ENCODE data around the gene LRRIQ1.
"Not testable (repeated sequence)": the region's sequence is repeated elsewhere in the genome, so short reads cannot be mapped to it uniquely, and the experiment has no call there.

Gene LRRIQ1

GRCh38 chr12:85190728-85191127 is 154.6 kb downstream of the LRRIQ1 start:
- FAIRE-seq: no peak

GRCh38 chr12:85203809-85204208 is 167.7 kb downstream of the LRRIQ1 start:
- FAIRE-seq: not testable (repeated sequence)

GRCh38 chr12:85206543-85206942 is 170.4 kb downstream of the LRRIQ1 start:
- no peak for FAIRE-seq

DNA sequence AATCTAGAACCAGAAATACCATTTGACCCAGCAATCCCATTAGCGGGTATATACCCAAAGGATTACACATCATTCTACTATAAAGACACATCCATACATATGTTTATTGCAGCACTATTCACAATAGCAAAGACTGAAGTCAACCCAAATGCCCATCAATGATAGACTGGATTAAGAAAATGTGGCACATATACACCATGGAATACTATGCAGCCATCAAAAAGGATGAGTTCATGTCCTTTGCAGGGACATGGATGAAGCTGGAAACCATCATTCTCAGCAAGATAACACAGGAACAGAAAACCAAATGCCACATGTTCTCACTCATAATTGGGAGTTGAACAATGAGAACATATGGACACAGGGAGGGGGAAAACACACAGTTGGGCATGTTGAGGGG is 188.2 kb downstream of the LRRIQ1 start:
- not testable (repeated sequence) for FAIRE-seq

GRCh38 chr12:85225501-85225900 is 189.3 kb downstream of the LRRIQ1 start:
- FAIRE-seq: no peak

DNA sequence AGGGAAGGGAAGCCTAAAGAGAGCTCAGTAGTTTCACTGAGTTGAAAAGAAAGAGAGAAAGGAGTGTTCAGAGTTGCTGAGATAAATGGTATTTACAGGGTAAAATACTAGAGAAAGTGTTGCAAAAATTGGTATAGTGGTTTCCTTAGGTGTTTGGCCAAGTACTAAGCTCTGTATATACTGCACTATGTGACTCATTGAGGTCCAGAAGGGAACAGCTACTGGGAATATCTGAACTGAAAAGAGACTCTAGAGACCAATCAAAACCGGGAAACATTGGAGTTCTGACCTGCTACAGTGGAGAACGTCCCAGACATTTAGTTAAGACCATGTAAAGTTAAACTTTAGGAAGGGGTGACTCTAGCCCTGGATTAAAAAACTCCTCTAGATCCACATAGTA is 201.2 kb downstream of the LRRIQ1 start:
- FAIRE-seq: no peak

GRCh38 chr12:85244561-85244960 is 208.4 kb downstream of the LRRIQ1 start:
- FAIRE-seq: no peak

GRCh38 chr12:85253853-85254252 is 217.7 kb downstream of the LRRIQ1 start:
- FAIRE-seq: no peak

- no peak for FAIRE-seq
Observed at GRCh38 chr12:85257671-85258070, 221.5 kb downstream of the LRRIQ1 start.

DNA sequence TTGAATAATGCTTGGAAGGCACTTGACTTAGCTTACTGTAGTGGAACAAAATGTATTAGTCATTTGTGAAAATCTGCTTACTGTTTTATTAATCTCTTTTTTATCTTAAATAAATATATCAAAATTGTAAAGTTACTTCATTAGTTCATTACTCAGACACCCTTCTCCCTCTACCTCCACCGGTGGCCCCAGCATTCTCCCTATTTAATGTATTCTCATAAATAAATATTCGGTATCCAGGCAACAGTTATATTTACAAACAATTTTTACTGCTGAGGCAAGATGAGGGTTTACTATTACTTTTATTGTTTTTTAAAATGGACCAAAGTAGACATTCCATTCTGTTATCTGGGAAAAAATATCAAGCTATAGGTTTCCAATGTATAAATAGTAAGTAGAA is 224.3 kb downstream of the LRRIQ1 start:
- no peak for FAIRE-seq

DNA sequence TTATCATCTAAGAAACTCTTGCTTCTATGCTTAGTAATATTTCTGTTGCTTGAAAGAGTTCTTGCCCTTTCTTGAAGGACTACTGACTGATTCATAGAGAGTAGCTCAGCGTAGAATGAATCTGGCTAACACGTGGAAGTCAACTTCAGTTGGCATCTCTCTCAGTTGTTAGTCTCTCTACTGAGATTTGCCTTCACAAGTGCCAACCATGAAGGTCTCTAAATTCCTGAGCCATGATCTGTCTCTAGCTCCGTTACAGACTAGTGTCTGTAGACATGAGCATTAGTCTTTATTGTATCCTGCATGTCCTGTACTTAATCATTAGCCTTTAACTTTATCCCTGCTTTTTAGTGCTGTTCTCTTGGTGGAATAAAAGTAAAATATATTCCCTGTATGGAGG is 224.7 kb downstream of the LRRIQ1 start:
- FAIRE-seq: no peak

DNA sequence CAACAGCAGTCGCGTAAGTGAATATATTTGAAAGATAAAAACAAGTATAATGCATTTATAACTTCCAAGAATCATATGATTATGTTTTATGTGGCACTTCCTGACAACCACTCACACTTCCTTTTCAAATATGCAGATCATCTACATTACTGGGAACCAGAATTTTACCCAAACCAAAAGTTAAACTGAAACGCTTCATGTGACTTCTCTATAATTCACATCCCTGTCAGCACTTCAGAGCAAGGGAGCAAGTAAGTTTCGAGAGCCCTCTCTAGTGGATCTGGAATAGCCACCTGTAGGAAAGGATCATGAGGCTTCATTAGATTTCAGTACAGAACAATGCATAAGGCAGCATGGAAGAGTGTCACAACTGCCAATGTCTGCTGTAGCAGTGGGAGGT is 230.2 kb downstream of the LRRIQ1 start:
- FAIRE-seq: no peak

DNA sequence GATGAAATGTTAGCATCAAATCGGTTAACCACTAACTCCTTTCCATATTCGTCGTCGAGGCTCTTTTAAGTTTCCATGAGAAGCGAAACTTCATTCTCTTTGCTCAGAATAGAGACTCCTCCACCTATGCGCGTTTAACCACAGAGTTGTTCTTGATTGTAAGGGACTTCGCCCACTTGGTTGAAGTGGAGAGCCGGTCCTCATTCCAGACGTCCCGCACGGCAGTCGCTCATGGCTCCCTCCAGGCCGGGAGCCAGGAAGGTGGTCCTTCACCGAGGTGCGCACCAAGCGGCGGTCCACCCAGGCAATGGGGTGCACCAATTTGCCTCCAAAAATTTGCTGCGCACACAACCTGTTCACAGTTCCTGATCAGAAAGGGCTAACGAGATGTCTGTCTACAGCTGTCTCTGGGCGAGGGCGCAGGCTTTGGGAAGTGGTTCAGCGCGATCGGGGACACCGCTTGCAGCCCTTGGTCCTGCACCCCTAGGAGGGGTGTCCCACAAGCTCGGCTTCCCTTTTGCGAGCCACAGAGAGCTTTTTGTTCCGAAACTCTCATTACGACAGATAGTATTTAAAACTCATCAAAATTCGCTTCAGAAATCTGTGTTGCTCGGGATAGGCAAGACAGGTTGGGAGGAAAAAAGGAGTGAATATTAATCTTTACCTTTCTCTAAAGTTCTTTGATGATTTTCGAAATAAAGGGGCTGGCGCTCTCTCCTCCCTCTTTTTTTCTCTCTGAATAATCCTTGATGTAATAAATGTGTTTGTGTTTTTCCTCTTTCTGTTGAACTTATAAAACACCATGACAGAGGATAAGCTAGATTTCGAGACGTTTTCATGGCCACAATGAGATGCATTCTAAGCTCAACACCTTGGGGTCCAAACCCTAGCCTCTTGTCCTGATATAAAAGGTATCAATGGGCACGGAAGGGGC is 237.5 kb downstream of the LRRIQ1 start:
- no peak for FAIRE-seq

DNA sequence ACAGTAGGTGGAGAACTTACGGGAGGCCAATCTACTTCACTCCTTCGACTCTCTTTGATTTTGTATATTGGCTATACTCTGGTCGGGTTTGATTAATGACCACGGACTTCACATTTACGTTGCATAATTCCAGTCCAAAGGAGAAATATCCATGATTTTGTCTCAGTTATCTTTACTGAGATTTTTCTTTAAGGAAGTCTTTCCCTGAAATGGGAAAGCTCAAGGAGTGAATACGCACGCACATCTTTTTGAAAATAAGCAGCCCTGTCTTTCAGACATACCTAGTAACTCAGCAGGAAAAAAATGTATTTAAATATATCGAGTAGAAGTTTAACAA is 238.1 kb downstream of the LRRIQ1 start:
- no peak for FAIRE-seq

DNA sequence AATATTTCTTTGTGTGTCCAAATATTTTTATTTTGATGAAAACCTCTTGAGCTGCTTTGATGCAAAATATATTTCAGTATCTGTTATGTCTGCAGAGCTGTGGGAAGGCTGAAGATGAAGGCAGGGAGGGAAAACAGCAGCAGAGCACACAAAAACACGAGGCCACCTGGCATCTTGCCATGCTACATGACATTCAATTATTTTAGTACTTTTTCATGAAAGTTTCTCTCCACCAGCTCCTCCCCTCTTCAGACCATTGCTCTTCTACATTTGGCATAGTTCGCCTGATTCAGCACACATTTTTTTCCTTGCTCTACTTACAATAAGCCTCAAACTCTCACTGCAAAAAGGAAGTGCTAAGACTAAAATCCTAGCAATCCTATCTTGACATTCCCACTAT is 239.2 kb downstream of the LRRIQ1 start:
- no peak for FAIRE-seq

GRCh38 chr12:85277191-85277590 is 241.0 kb downstream of the LRRIQ1 start:
- no peak for FAIRE-seq

GRCh38 chr12:85277900-85278597 is 241.9 kb downstream of the LRRIQ1 start:
- no peak for FAIRE-seq

GRCh38 chr12:85278598-85279448 is 242.7 kb downstream of the LRRIQ1 start:
- no peak for FAIRE-seq

DNA sequence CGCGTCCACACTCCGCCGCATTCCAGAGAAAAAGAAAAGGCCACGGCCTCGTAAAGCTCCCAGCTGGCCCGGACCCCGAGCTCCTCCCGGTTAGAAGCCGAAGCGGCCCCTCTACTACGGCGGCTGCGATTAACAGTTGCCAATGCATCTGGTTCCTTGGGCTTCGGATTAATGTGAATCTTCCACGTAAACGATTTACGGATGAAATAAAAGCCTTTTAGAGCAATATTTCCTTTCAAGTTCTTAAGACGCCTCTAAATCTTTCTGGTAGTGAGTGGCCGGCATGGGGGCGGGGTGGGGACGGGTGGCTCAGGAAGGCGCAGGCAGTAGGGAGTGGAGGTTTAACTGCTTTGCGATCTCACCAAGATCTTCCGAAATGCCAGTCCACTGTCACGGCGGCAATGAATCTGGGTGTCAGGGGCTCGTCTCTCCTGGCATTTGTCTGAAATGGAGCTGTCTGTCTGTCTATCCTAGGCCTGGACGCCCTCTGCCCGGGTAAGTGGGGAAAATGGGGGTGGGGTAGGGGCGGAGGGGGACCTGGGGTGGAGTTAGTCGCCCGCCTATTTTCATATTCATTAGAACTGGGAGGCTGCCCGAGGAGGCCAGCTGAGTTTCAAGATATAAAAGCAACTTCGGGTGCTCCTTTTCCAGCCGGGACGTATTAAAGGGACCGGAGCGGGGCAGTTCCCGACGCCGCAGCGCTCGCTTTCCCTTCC is 243.5 kb downstream of the LRRIQ1 start:
- FAIRE-seq: no peak

GRCh38 chr12:85280165-85280983 is 244.2 kb downstream of the LRRIQ1 start, which contains the start of gene ALX1:
Gene ALX1 (plus strand): TSS chr12:85280220. CDS start chr12:85280262, 42 bp downstream.
- no peak for FAIRE-seq

DNA sequence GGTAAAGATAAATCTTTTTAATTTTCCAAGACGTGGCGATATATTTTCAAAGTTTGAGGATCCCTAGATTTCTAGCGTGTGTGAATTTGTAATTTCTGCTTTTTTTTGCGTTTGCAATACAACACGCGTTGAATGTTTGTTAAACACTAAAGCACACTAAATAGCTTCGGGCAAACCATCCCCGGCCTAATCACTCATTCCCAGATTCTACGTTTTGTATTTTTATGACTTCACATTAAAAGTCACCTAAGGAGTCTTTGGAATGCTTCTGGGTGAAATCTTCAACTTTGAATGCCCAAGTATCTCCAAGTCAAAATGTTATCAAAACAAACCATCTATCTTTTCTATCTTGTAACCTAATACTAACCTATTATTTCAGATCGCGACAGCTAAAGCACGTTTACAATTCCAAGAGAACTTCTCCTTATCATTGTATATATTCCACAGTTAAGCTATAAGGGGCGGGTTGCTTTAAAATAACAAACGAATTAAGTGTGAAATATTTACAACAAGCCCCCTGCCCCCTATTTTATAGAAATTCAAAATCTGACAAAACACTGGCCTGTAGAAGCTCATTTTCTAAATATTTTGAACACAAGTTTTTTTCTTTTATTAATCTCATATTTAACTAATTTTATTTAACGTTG is 245.0 kb downstream of the LRRIQ1 start:
- FAIRE-seq: peak; percentile 82

All from islet of Langerhans (tissue), 1 donor.